ENCODE results near the gene GRIA2.

GRIA2 gene

GRCh38 chr4:157217708-157218107 is 2.8 kb upstream of the GRIA2 start:
- TF ChIP-seq, protein P1, sequence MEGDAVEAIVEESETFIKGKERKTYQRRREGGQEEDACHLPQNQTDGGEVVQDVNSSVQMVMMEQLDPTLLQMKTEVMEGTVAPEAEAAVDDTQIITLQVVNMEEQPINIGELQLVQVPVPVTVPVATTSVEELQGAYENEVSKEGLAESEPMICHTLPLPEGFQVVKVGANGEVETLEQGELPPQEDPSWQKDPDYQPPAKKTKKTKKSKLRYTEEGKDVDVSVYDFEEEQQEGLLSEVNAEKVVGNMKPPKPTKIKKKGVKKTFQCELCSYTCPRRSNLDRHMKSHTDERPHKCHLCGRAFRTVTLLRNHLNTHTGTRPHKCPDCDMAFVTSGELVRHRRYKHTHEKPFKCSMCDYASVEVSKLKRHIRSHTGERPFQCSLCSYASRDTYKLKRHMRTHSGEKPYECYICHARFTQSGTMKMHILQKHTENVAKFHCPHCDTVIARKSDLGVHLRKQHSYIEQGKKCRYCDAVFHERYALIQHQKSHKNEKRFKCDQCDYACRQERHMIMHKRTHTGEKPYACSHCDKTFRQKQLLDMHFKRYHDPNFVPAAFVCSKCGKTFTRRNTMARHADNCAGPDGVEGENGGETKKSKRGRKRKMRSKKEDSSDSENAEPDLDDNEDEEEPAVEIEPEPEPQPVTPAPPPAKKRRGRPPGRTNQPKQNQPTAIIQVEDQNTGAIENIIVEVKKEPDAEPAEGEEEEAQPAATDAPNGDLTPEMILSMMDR (IDR thresholded peaks at IDR 0.05; ENCODE audit: low read depth, low read length), result peak; percentile 50
- no peak for DNase-seq (ENCODE audit: extremely low read depth, low read depth)

DNA sequence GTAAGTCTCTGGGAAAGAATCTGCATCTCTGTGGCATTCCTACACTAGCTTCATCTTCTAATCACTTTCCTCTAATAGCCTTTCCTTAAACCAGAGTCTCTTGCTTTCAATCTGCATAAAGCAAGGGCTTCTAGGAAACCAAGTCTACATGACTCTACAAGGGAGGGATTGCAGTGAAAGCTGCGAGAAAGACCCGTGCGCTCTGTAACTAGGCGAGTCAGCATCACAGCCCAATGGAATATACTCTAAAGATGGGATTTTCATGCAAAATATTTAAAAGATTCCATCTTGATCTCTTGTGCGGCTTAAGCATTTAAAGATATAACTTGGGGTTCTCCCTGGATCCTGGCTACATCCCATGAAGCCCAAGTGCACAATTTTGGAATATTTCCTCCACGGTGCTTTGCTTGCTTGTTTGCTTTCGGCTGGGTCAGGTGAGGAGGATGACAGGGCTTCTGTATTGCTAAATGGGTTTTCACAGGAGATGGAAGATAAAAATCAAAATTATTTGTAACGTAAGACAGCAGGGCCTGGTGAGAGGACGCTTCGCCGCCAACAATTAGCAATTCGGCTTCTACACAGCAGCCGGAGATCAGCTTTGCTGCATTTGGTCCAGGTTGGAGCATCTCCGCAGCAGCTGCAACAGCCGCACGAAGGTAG is 687 bp upstream of the GRIA2 start:
- TF ChIP-seq, protein P1 (IDR thresholded peaks at IDR 0.05; ENCODE audit: low read depth, low read length), result no peak
- no peak for DNase-seq (ENCODE audit: extremely low read depth, low read depth)

DNA sequence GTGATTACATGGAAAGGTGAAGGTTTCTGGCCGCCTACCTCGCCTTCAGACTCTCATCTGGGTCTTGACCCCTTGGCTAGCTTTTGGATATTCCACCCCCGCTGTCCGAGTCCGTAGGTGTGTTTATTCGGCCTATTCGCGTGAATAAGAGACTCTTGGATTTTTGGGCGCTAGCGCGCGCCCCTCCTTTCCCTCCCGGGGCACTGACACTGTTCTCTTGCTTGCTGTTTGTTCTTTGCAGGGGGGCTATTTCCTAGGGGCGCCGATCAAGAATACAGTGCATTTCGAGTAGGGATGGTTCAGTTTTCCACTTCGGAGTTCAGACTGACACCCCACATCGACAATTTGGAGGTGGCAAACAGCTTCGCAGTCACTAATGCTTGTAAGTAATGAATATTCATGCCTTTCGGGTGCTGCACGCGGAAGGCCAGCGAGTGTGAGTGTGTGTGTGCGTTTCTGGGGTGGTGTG is 932 bp downstream of the GRIA2 start:
- TF ChIP-seq, protein P1 (IDR thresholded peaks at IDR 0.05; ENCODE audit: low read depth, low read length), result no peak

DNA sequence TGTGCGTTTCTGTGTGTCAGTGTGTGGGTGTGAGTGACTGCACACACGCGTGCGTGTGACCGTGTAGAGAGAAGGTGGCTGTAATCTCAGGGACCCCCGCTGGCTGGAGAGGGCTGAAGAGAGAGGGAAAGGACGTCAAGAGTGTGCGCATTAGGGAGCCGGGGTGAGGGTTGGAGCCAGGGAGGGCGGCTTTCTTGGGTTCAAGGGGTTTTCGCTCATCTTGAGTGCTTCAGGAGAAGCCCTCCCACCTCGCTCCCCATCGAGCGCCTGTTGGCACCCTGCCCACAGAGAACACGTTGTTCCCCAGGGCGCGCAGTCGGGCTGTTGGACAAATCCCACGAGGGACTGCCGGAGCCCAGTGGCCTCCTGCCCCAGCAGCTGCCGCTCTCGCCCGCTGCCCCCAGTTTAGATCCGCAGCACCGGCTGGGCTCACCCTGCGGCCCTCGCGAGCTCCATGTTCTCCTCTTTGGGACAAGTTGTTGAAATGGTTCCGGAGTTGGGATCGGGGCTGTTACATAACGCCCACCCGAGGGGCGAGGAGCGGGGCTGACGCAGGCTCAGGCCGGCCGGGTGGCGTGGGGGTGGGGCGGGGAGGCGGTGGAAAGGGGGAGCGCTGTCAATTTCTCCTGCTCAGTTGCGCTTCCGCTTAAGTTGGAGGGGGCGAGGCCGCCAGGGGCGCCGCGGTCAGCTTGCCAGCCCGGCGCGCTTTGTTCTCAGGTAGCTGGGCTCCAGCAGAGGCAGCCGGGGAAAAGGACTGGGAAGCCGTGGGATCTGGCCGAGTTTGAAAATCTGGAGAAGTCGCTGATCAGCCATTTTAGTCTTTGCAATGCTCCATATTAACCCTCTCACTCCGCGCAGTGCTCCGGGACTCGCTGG is 1.6 kb downstream of the GRIA2 start:
- no peak for DNase-seq (ENCODE audit: extremely low read depth, low read depth)
- TF ChIP-seq, protein P1 (IDR thresholded peaks at IDR 0.05; ENCODE audit: low read depth, low read length), result no peak; the same call in 1 of the 2 replicates

More for the DNA sequence above, 932 bp downstream of the GRIA2 start:
- DNase-seq (ENCODE audit: extremely low read depth, low read depth), result no peak

DNA sequence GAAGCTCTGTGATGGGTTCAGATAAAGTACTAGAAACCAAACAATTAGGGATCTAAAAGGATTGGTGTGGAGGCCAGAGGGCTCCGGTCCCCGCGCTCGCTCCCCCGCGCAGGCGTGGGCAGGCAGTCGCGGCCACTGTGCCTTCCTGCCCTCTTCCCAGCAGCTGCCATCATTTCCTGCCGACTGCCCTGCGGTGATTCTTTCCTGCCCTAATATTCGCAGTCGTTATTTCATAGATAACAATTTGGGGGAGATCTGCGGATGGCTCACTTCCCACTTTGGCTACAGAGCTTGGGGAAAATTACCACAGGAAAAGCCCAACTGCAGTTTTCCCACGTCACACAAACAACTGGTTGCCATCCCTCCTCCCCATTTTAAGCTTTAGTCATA is 2.2 kb downstream of the GRIA2 start:
- TF ChIP-seq, protein P1 (IDR thresholded peaks at IDR 0.05; ENCODE audit: low read depth, low read length), result no peak
- DNase-seq (ENCODE audit: extremely low read depth, low read depth), result no peak

DNA sequence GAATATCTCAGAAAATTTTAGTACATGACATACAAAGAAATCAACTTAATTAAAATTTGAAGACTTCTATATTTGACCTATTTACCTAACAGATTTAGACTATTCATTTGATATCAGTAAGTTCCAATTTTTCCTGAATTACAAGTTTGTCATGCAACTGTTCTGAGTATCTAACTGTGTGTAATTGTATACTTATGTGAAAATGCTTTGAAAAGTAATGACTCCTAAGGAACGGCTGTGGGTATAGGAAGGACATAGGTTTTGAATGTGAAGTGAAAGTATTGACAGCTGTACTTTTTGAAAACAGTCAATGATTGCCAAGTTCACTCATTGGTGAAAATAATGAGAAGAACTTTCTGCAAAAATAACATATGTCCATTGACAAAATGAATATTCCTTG is 2.9 kb downstream of the GRIA2 start:
- TF ChIP-seq, protein P1 (IDR thresholded peaks at IDR 0.05; ENCODE audit: low read depth, low read length), result no peak
- DNase-seq (ENCODE audit: extremely low read depth, low read depth), result no peak

DNA sequence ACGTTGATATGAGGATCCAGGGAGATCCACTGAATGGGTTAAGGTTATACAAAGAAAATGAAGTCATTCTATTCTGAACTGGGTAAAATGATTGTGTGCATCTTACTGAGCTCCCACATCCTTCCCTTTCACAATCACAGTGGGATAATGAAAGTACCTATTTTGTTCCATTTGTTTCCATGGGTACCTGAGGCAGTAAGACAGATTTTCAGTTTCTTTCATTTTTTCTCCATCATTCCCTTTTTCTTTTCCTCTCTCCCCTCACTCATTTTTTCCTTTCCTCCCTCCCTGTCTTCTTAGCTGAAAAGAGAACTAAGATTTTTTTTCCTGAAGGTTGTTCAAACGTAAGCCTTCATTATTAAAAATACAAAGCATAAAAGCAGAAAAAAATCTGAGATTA is 4.6 kb downstream of the GRIA2 start:
- TF ChIP-seq, protein P1 (IDR thresholded peaks at IDR 0.05; ENCODE audit: low read depth, low read length), result no peak
- no peak for DNase-seq (ENCODE audit: extremely low read depth, low read depth)

Data from AG09319 (cell line).